ENCODE measurements around the gene FCN1. TPM values are rescaled to one million over a fixed set of nuclear protein-coding genes. Genes with fewer than 3 reads are reported as not detected.

FCN1 gene
- total and polyA plus RNA-seq, 9 of the 15 experiments (the other 6 are each of a cell fraction or from before 2014, with no cell fraction given) = not detected

DNA sequence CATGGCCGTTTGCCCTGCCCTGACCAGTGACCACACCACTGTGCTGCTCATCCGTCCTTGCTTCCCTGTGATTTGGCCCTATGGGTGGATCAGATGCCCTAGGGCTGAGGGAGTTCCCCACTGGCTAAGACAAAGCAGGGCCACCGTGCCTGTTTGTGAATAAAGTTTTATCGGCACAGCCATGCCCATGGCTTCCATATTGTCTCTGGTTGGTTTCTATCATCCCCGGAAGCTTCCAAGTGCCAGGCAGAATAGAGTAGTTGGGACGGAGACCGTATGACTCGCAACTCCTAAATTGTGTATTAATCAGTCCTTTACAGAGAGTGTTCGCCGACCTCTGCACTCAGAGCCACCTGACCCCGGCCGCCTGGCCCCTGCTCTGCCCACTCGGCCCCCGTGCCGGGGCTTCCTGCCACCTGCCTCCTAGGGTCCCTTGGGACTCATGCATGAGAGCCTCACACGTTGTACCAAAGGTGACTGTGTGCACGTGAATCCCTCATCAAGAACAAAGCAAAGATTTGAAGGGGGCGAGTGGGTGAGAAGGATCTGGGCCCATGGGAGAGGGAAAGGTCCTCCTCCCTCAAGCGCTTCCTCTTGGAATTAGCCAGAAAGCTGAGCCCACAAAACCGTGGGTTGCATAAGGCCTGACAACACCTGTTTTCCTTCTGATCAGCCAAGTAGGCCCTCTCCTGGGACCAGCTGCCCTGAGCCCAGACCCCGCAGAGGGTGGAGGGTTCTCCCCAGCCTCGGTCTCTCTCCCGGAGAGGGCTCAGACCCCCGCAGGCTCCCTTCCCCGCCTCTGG, 48.8 kb downstream of the FCN1 start (continued):
- no peak for TF ChIP-seq ZNF75A (CRISPR knock-in tag; IDR thresholded peaks at IDR 0.05)

DNA sequence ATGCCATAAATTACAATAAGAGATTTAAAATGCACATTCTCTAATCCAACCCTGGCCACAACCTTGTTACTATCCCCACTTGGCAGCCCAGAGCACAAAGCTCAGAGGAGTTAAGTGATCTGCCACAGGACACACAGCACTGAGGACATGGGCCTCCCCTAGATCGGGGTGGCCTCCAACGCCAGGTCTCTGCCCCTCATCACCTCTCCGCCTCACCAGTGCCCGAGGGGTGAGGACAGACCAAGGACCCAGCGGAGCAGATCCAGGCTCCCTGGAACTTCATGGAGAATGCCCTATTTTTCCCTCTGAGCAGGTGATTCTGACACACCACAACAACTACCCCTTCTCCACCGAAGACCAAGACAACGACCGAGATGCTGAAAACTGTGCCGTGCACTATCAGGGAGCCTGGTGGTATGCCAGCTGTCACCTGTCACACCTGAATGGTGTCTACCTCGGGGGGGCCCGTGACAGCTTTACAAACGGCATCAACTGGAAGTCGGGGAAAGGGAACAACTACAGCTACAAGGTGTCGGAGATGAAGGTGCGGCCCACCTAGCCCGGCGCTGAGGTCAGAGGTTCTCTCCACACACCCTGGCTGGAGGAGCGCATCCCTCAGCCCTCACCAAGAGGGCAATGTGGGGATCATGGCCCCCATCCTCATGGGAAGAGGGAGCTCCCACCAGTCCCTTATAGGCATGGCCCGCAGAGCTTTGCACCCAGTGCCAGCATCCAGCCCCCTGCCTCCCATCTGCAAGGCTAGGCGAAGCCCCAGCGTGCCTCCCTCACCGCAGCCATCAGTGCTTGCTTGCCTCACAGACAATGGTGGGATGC, 49.6 kb downstream of the FCN1 start:
- no peak overlapping the region for H3K27ac ChIP-seq (ENCODE audit: extremely low read depth, low read depth, low read length)
- POLR2A ChIA-PET = interaction anchor here (0.6 kb wide), 1 partner anchor 106 kb away, joined by 3 read pairs; no protein-coding TSS in a partner anchor
- intact Hi-C loops (cut with micrococcal nuclease) = no loop called here

More for the DNA sequence above, 49.6 kb downstream of the FCN1 start:
- H3K4me1 ChIP-seq (replicated peaks in 1 of 2; ENCODE audit: control insufficient read depth in 2 of 2, insufficient read depth in 2 of 2, low read length in 2 of 2) = no peaks in the 10 kb centered on the region
- in situ Hi-C loops (cut with MboI) = no loop called here
- peaks cover 0 to 36% of the 10 kb centered on the region in 2 experiments; a peak in 2 of 5 replicates for H3K27me3 ChIP-seq (ENCODE audit: control insufficient read depth in 2 of 2, insufficient read depth in 2 of 2, low read length in 2 of 2)
- no peaks in the 10 kb centered on the region; the same call in 2 of the 3 replicates for H3K79me2 ChIP-seq (ENCODE audit: control insufficient read depth, insufficient read depth, low read length)
- H3K4me3 ChIP-seq = no peak overlapping the region
- no peak for TF ChIP-seq MTA3 (IDR thresholded peaks at IDR 0.05; ENCODE audit: borderline replicate concordance)
- no peak for TF ChIP-seq CEBPG (CRISPR knock-in tag; IDR thresholded peaks at IDR 0.05)
- no peak for TF ChIP-seq CEBPG (tag; conservative IDR thresholded peaks at IDR 0.05 in 1 of 2, IDR thresholded peaks at IDR 0.05 in 1 of 2)
- TF ChIP-seq MEIS2 (IDR thresholded peaks at IDR 0.05; ENCODE audit: partially characterized antibody) = no peak
- no peak for TF ChIP-seq BCOR (IDR thresholded peaks at IDR 0.05)
- no peak for TF ChIP-seq OTX1 (CRISPR knock-in tag; IDR thresholded peaks at IDR 0.05)
- no peak for TF ChIP-seq FOXJ3 (CRISPR knock-in tag; IDR thresholded peaks at IDR 0.05)
- TF ChIP-seq NELFE (IDR thresholded peaks at IDR 0.05; ENCODE audit: insufficient read depth, insufficient read length) = no peak
- BruUV-seq (replicated peaks) = no TSS peak
- CTCF ChIA-PET (ENCODE audit: low intra/inter-chr PET ratio) = no interaction called here
- H3K9ac ChIP-seq (ENCODE audit: insufficient read depth in 1 of 2, low read depth in 2 of 2, low read length in 2 of 2) = no peak overlapping the region
- H3K36me3 ChIP-seq (ENCODE audit: control insufficient read depth, insufficient read depth, low read length) = no peaks in the 10 kb centered on the region
- DNase-seq (ENCODE audit: extremely low read depth in 1 of 4, low spot score in 3 of 4) (no peak), FAIRE-seq (no peak), ATAC-seq (no peak)
- no peak overlapping the region for H3K4me2 ChIP-seq (ENCODE audit: insufficient read depth, low read length)
- H4K20me1 ChIP-seq (replicated peaks; ENCODE audit: control insufficient read depth, insufficient read depth, low read length) = no peaks in the 10 kb centered on the region
- H3K9me1 ChIP-seq (ENCODE audit: control insufficient read depth, insufficient read depth, low read length) = no peaks in the 10 kb centered on the region
- H2AFZ ChIP-seq (ENCODE audit: low read depth, low read length) = no peak overlapping the region
- 2% methylated on average over 21 of the region's 22 CpGs for WGBS (ENCODE audit: insufficient coverage, low coverage, missing lambda C conversion rate)
- H3K9me3 ChIP-seq (replicated peaks; ENCODE audit: control insufficient read depth, insufficient read depth, low read depth, low read length) = no peaks in the 10 kb centered on the region
